GM12872 (cell line): ENCODE measurements around the gene NOL9.

Experiments
- TF ChIP-seq, protein P1 (sequence below): IDR thresholded peaks from 3 replicates; pipeline ENCODE4 v1.5.1; 2011; ENCODE audit warnings: low read depth, mild to moderate bottlenecking, low read length, moderate library complexity; ENCODE audit not compliant: insufficient read depth

NOL9 gene

DNA sequence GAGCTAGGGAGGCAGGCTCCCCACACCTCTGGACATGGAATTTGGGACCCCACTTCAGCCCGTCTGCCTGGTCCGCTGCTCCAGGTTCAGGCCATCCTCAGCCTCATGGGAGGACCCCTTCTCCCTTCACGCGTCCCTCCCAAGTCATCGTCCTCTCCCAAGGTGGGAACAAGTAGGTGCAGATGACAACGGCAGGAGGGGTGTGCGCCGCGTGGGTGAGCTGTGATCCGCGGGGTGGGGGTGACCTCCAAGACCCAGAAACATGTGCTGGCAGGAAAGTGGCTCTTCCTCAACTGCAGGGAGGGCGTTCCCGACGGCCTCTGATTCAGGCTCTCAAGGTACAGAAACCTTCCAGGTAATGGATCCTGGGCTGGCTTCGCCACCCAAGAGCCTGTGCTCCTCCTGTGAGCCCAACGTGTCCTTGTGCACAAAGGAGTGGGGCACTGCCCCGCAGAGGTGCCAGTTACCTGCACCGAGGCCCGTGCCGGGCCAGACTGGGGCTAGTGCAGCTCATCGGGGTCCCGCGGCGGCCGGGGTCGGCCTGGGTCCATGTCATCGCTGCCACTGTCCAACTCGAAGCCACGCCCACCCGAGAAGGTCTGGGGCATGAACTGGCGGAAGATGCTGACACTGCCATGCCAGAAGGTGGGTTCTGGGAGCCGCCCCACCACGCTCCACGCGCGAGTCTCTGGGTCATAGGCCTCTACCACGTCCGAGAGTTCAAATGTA, 38.7 kb upstream of the NOL9 start:
- TF ChIP-seq, protein P1, sequence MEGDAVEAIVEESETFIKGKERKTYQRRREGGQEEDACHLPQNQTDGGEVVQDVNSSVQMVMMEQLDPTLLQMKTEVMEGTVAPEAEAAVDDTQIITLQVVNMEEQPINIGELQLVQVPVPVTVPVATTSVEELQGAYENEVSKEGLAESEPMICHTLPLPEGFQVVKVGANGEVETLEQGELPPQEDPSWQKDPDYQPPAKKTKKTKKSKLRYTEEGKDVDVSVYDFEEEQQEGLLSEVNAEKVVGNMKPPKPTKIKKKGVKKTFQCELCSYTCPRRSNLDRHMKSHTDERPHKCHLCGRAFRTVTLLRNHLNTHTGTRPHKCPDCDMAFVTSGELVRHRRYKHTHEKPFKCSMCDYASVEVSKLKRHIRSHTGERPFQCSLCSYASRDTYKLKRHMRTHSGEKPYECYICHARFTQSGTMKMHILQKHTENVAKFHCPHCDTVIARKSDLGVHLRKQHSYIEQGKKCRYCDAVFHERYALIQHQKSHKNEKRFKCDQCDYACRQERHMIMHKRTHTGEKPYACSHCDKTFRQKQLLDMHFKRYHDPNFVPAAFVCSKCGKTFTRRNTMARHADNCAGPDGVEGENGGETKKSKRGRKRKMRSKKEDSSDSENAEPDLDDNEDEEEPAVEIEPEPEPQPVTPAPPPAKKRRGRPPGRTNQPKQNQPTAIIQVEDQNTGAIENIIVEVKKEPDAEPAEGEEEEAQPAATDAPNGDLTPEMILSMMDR: no peak

- TF ChIP-seq, protein P1: no peak
Observed at GRCh38 chr1:6592441-6592840, 38.1 kb upstream of the NOL9 start.

DNA sequence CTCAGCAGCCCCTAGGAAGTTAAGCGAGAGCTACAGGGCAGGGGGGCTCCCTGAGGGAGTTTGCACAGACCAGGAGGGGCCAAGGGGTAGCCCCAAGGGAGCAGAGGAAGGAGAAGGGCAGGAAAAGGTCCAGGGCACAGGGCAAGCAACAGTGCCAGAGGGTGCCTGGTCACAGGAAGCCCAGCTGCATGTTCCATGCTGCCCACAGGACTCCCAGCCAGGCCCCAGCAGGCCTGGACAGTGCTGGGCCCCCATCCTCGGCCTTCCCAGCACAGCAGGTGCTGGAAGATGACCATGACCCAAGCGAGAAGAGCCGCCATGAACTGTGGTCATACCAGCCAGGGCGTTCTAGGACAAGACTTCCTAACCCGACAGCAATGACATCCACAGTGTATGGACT, 37.3 kb upstream of the NOL9 start:
- TF ChIP-seq, protein P1: no peak

DNA sequence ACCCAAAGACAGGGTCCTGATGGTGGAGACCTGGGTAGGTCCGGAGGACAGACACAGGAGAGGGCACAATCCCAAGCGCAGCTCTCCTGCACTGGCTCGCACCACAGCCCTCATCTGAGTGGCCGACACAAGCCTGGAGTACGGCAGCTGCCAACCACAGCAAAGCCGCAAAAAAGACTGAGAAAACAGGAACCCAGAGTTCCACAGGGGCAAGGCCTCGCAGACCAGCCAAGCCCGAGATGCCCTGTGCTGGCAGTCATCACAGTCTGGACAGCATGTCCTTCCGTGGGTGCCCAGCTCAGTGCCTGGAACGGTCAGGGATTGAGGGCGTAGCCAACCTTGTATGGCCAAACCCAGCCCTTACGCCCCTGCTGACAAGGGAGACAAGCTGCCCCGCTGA, 36.9 kb upstream of the NOL9 start:
- TF ChIP-seq, protein P1: no peak

- TF ChIP-seq, protein P1: no peak
Observed at GRCh38 chr1:6590046-6590445, 35.7 kb upstream of the NOL9 start.

GRCh38 chr1:6588893-6589520, 34.7 kb upstream of the NOL9 start:
- TF ChIP-seq, protein P1: no peak

- TF ChIP-seq, protein P1: no peak
Observed at GRCh38 chr1:6588128-6588892, 34.0 kb upstream of the NOL9 start.
